ENCODE results near the gene RPL13A.

GRCh38 chr19:49473868-49474541, 13.4 kb upstream of the RPL13A start, which contains the start of gene FLT3LG:
- TF ChIP-seq REST (IDR thresholded peaks at IDR 0.05; ENCODE audit: insufficient read depth in 1 of 2, low read depth in 2 of 2, low read length in 1 of 2), result no peak
- no peak for TF ChIP-seq TCF7L2 (IDR thresholded peaks at IDR 0.05; ENCODE audit: low read depth, low read length)
